ENCODE results near the gene MRTFA.

- TF ChIP-seq RCOR1 (IDR thresholded peaks at IDR 0.05; ENCODE audit: low read depth, low read length) (no peak), NFE2L2 (conservative IDR thresholded peaks at IDR 0.05; ENCODE audit: low read length) (no peak), HOXB5 (CRISPR knock-in tag; IDR thresholded peaks at IDR 0.05) (no peak), ESRRA (IDR thresholded peaks at IDR 0.05; ENCODE audit: borderline replicate concordance, low read length) (no peak), CEBPB (IDR thresholded peaks at IDR 0.05) (no peak), POLR2A (IDR thresholded peaks at IDR 0.05; ENCODE audit: low read length) (no peak)
Measured at GRCh38 chr22:40403141-40403540, 233.4 kb downstream of the MRTFA start.

All from A549 (cell line).